OCI-LY1 (cell line): ENCODE measurements around the gene XYLT1.

ENCODE experiments used
- H2AFZ ChIP-seq: fragments of 200-600 bp; sonication (generic), shearing (Covaris generic); 2 replicates; pipeline ENCODE4 v1.6.0; 2014; ENCODE audit warnings: antibody characterized with exemption, mild to moderate bottlenecking, low read length
- H3F3A ChIP-seq: fragments of 200-600 bp; sonication (generic), shearing (Covaris generic); 2 replicates; pipeline ENCODE4 v1.6.0; 2014; ENCODE audit warnings: mild to moderate bottlenecking, antibody characterized with exemption, low read length, moderate library complexity; ENCODE audit not compliant: insufficient read depth
- H3K27ac ChIP-seq: fragments of 200-600 bp; sonication (generic); 2 replicates; pipeline ENCODE4 v1.5.1; 2014; ENCODE audit warnings: low read length, mixed run types, mild to moderate bottlenecking, low read depth; ENCODE audit not compliant: poor library complexity, severe bottlenecking
- H3K27me3 ChIP-seq: fragments of 200-600 bp; sonication (generic); 2 replicates; pipeline ENCODE4 v1.6.0; 2014; ENCODE audit warnings: antibody characterized with exemption, mild to moderate bottlenecking, low read length, moderate library complexity; ENCODE audit not compliant: insufficient read depth
- H3K36me3 ChIP-seq: fragments of 200-600 bp; sonication (generic); 2 replicates; pipeline ENCODE4 v1.6.1; 2014; ENCODE audit warnings: mild to moderate bottlenecking, antibody characterized with exemption, low read length, moderate library complexity, mixed read lengths; ENCODE audit not compliant: insufficient read depth
- H3K4me1 ChIP-seq: fragments of 200-600 bp; sonication (generic); 2 replicates; pipeline ENCODE4 v1.5.1; 2014; ENCODE audit warnings: mild to moderate bottlenecking, low read length, moderate library complexity; ENCODE audit not compliant: insufficient read depth, severe bottlenecking
- H3K4me2 ChIP-seq: fragments of 200-600 bp; sonication (generic), shearing (Covaris generic); 2 replicates; pipeline ENCODE4 v1.6.1; 2014; ENCODE audit warnings: low read length
- H3K4me3 ChIP-seq: fragments of 200-600 bp; sonication (generic); 2 replicates; pipeline ENCODE4 v1.5.1; 2014; ENCODE audit warnings: low read length, low read depth, mild to moderate bottlenecking, mixed read lengths; ENCODE audit not compliant: poor library complexity, severe bottlenecking
- H3K79me2 ChIP-seq: fragments of 200-600 bp; shearing (Covaris generic); 2 replicates; pipeline ENCODE4 v1.6.1; 2016; ENCODE audit warnings: mixed run types, low read length, mixed read lengths; ENCODE audit not compliant: insufficient read depth
- H3K9ac ChIP-seq: fragments of 200-600 bp; sonication (generic), shearing (Covaris generic); 2 replicates; pipeline ENCODE4 v1.6.1; 2014; ENCODE audit warnings: mild to moderate bottlenecking, low read length, mixed read lengths
- H3K9me2 ChIP-seq: fragments of 200-600 bp; sonication (generic), shearing (Covaris generic); 2 replicates; pipeline ENCODE4 v1.6.1; 2014; ENCODE audit warnings: low read depth, mild to moderate bottlenecking, low read length, mixed read lengths
- H3K9me3 ChIP-seq: fragments of 200-600 bp; shearing (Covaris generic); 2 replicates; pipeline ENCODE4 v1.6.1; 2014; ENCODE audit warnings: low read length, mixed read lengths
- H4K20me1 ChIP-seq: fragments of 200-600 bp; sonication (generic), shearing (Covaris generic); 2 replicates; pipeline ENCODE4 v1.6.0; 2016; ENCODE audit warnings: mild to moderate bottlenecking, low read length; ENCODE audit not compliant: insufficient read depth
- EZH2 ChIP-seq: fragments of 200-600 bp; sonication (generic), shearing (Covaris generic); IDR thresholded peaks from 2 replicates; pipeline ENCODE4 v1.8.0; 2017; ENCODE audit warnings: borderline replicate concordance, mixed run types, mild to moderate bottlenecking, antibody characterized with exemption, low read length, moderate library complexity, mixed read lengths
- TF ChIP-seq, protein P1 (sequence below): fragments of 200-600 bp; sonication (generic), shearing (Covaris generic); IDR thresholded peaks from 2 replicates; pipeline ENCODE4 v1.5.1; 2017; ENCODE audit warnings: mild to moderate bottlenecking, antibody characterized with exemption, low read length, moderate library complexity, mixed read lengths

Gene XYLT1

DNA sequence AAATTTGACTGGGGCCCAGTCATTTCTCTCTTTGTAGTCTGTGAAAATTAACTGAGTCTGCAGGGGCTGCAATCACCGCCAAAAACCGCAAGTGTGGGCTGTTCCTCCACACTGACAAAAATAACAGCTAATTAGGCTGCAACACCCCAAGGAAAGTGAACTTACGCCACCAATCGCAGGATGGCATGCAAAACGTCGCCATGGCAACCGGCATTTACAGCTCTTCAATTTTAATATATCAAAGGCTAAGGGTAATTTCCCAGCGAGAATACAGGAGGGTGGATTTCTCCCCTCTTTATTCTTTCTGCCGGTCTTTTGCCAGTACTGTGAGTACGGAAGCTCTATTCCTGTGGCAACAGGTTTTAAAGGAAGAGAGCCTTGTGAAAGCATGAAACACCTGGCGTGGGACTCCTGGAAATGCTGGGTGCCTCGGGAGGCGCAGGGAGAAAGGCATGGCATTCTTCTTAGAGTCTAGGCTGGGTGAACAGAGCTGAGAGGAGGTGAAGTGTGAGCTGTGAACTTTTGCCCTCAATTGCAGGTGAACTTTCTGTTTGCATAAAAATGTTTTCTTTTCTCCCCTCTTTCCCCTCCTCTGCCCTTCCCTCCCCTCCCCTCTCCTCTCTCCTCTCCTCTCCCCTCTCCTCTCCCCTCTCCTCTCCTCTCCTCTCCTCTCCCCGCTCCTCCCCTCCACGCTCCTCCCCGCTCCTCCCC, 399.7 kb downstream of the XYLT1 start:
- Histone ChIP-seq H3K4me2 (peak overlapping the region; percentile 55), H3K4me3 (peak overlapping the region; percentile 52), H3K27ac (peak overlapping the region; percentile 92), H3K9me2 (no peaks in the 10 kb centered on the region), H3F3A (no peaks in the 10 kb centered on the region), H4K20me1 (no peaks in the 10 kb centered on the region), H3K4me1 (peaks cover 27% of the 10 kb centered on the region), H3K9ac (no peak overlapping the region; the same call in 1 of the 2 replicates), H3K9me3 (no peaks in the 10 kb centered on the region), H3K79me2 (no peaks in the 10 kb centered on the region), H3K36me3 (no peaks in the 10 kb centered on the region), H2AFZ (no peak overlapping the region), H3K27me3 (no peaks in the 10 kb centered on the region)
- TF ChIP-seq EZH2 = no peak
- TF ChIP-seq, protein P1, sequence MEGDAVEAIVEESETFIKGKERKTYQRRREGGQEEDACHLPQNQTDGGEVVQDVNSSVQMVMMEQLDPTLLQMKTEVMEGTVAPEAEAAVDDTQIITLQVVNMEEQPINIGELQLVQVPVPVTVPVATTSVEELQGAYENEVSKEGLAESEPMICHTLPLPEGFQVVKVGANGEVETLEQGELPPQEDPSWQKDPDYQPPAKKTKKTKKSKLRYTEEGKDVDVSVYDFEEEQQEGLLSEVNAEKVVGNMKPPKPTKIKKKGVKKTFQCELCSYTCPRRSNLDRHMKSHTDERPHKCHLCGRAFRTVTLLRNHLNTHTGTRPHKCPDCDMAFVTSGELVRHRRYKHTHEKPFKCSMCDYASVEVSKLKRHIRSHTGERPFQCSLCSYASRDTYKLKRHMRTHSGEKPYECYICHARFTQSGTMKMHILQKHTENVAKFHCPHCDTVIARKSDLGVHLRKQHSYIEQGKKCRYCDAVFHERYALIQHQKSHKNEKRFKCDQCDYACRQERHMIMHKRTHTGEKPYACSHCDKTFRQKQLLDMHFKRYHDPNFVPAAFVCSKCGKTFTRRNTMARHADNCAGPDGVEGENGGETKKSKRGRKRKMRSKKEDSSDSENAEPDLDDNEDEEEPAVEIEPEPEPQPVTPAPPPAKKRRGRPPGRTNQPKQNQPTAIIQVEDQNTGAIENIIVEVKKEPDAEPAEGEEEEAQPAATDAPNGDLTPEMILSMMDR = no peak; the same call in 1 of the 2 replicates

DNA sequence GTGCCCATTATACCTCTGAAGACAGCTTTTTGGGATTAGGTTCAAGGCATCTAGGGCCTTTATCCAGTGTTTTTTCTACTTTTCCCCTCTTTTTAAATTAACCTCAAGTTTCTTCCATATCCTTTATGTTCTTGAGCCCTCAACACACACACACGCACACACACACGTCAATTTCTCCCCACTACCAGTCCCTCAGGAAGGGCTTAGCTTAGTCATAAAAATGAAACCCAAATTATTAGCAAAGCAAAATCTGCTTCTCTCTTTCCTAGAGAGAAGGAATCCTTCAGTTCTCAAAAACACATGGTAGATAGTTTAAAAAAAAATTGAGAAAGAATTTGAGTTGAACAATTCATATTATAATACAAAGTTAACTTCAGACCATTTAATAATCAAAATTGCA, 401.1 kb downstream of the XYLT1 start:
- no peaks in the 10 kb centered on the region for H3K9me3 ChIP-seq
- H4K20me1 ChIP-seq = no peaks in the 10 kb centered on the region
- TF ChIP-seq, protein P1 = no peak
- TF ChIP-seq EZH2 = no peak
- H3K27me3 ChIP-seq = no peaks in the 10 kb centered on the region
- no peaks in the 10 kb centered on the region for H3F3A ChIP-seq
- no peak overlapping the region for H2AFZ ChIP-seq
- no peak overlapping the region for H3K4me2 ChIP-seq
- H3K36me3 ChIP-seq = no peaks in the 10 kb centered on the region
- H3K4me1 ChIP-seq = peaks cover 27% of the 10 kb centered on the region
- H3K9ac ChIP-seq = no peak overlapping the region
- no peaks in the 10 kb centered on the region for H3K9me2 ChIP-seq
- peak overlapping the region; percentile 92 for H3K27ac ChIP-seq
- no peak overlapping the region for H3K4me3 ChIP-seq
- no peaks in the 10 kb centered on the region for H3K79me2 ChIP-seq

DNA sequence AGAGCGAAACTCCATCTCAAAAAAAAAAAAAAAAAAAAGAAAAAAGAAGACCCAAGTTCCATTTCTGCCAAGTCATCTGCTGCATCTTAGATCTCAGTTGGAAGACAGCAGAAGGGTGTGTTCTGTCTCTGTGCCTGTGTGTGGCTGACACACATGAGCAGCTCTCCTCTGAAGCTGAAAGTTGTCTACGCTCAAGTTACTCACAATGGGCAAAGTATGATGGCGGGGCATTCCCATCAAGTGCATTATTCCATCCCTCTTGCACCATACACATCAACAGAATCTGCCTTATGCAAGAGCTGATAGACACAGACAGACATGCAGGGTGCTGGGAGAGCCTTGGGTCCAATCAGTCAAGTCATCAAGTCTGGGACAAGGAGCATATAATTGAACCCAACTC, 402.2 kb downstream of the XYLT1 start:
- no peak overlapping the region for H2AFZ ChIP-seq
- no peaks in the 10 kb centered on the region for H4K20me1 ChIP-seq
- H3K4me3 ChIP-seq = no peak overlapping the region
- TF ChIP-seq, protein P1 = no peak
- TF ChIP-seq EZH2 = no peak
- H3K27me3 ChIP-seq = no peaks in the 10 kb centered on the region
- H3K79me2 ChIP-seq = no peaks in the 10 kb centered on the region
- peaks cover 27% of the 10 kb centered on the region for H3K4me1 ChIP-seq
- no peak overlapping the region for H3K27ac ChIP-seq
- no peaks in the 10 kb centered on the region for H3K9me3 ChIP-seq
- H3K36me3 ChIP-seq = no peaks in the 10 kb centered on the region
- no peaks in the 10 kb centered on the region for H3K9me2 ChIP-seq
- H3K9ac ChIP-seq = no peak overlapping the region
- no peak overlapping the region for H3K4me2 ChIP-seq
- H3F3A ChIP-seq = no peaks in the 10 kb centered on the region
